Hepatocyte (in vitro differentiated cells): ENCODE results near the gene GBA3. TPM values are rescaled to one million over a fixed set of nuclear protein-coding genes. Genes with fewer than 3 reads are reported as not detected.

Source experiments
- DNase-seq: peaks from one replicate; pipeline ENCODE4 v3.0.0-alpha.2; 2016; ENCODE audit warnings: low spot score
- H2AFZ ChIP-seq: fragments of 200-600 bp; sonication (generic); 2 replicates; pipeline ENCODE4 v1.6.0; 2016; ENCODE audit warnings: antibody characterized with exemption, mild to moderate bottlenecking
- H3K27ac ChIP-seq: fragments of 200-600 bp; sonication (generic); 2 replicates; pipeline ENCODE4 v1.5.1; 2016; ENCODE audit warnings: mild to moderate bottlenecking
- H3K27me3 ChIP-seq: fragments of 200-600 bp; sonication (generic); 2 replicates; pipeline ENCODE4 v1.6.1; 2016
- H3K36me3 ChIP-seq: fragments of 200-600 bp; sonication (generic); replicated peaks from 2 replicates; pipeline ENCODE4 v1.5.1; 2016; ENCODE audit warnings: low read depth; ENCODE audit not compliant: insufficient read depth
- H3K4me1 ChIP-seq: fragments of 200-600 bp; sonication (generic); 2 replicates; pipeline ENCODE4 v1.5.1; 2016; ENCODE audit warnings: mild to moderate bottlenecking, moderate library complexity; ENCODE audit not compliant: insufficient read depth
- H3K4me2 ChIP-seq: fragments of 200-600 bp; sonication (generic); 2 replicates; pipeline ENCODE4 v1.6.0; 2016
- H3K4me3 ChIP-seq: fragments of 200-600 bp; sonication (generic); 2 replicates; pipeline ENCODE4 v1.5.1; 2016; ENCODE audit warnings: mild to moderate bottlenecking
- H3K79me2 ChIP-seq: fragments of 200-600 bp; sonication (generic); 2 replicates; pipeline ENCODE4 v1.6.0; 2017; ENCODE audit warnings: mild to moderate bottlenecking
- H3K9me2 ChIP-seq: fragments of 200-600 bp; sonication (generic); replicated peaks from 2 replicates; pipeline ENCODE4 v1.6.0; 2017; ENCODE audit warnings: mild to moderate bottlenecking; ENCODE audit not compliant: insufficient read depth
- H3K9me3 ChIP-seq: fragments of 200-600 bp; sonication (generic); 2 replicates; pipeline ENCODE4 v1.5.1; 2016; ENCODE audit warnings: low read depth, mild to moderate bottlenecking
- H4K20me1 ChIP-seq: fragments of 200-600 bp; sonication (generic); 2 replicates; pipeline ENCODE4 v1.6.0; 2016; ENCODE audit warnings: mild to moderate bottlenecking; ENCODE audit not compliant: insufficient read depth, poor library complexity, severe bottlenecking
- EZH2 ChIP-seq: fragments of 200-600 bp; sonication (generic); IDR thresholded peaks from 2 replicates; pipeline ENCODE4 v1.6.1; 2016; ENCODE audit warnings: antibody characterized with exemption, mild to moderate bottlenecking, borderline replicate concordance
- EZH2phosphoT487 ChIP-seq: fragments of 200-600 bp; sonication (generic); IDR thresholded peaks from one replicate; pipeline ENCODE4 v1.6.1; 2018; ENCODE audit warnings: antibody characterized with exemption, mild to moderate bottlenecking, low read depth, moderate library complexity; ENCODE audit not compliant: unreplicated experiment, severe bottlenecking
- WGBS: methylation state at CpG from one replicate; pipeline ENCODE4 v1.1.6; 2016; ENCODE audit warnings: low lambda C conversion rate; ENCODE audit errors: missing lambda C conversion rate; 5-methylcytosine and 5-hydroxymethylcytosine counted together
- polyA plus RNA-seq: library from polyadenylated mRNA; unstranded; fragments of >200 nt; fragmentation: Nextera tagmentation; extraction: Ambion mirVana; gene quantifications from 2 replicates; pipeline ENCODE4 v1.2.1, GENCODE V29; 2016
- total RNA-seq: library from RNA; depleted of rRNA; stranded (reverse); fragments of >200 nt; gene quantifications from 2 replicates; pipeline ENCODE4 v1.2.3, GENCODE V29; 2014
- TF ChIP-seq, protein P1 (sequence below): fragments of 200-600 bp; sonication (generic); IDR thresholded peaks from 2 replicates; pipeline ENCODE4 v1.5.1; 2016; ENCODE audit warnings: antibody characterized with exemption, mild to moderate bottlenecking; ENCODE audit not compliant: poor library complexity

The GBA3 gene
- total and polyA plus RNA-seq, 2 experiments from 2014 or later: 14.3 to 34.2 TPM

DNA sequence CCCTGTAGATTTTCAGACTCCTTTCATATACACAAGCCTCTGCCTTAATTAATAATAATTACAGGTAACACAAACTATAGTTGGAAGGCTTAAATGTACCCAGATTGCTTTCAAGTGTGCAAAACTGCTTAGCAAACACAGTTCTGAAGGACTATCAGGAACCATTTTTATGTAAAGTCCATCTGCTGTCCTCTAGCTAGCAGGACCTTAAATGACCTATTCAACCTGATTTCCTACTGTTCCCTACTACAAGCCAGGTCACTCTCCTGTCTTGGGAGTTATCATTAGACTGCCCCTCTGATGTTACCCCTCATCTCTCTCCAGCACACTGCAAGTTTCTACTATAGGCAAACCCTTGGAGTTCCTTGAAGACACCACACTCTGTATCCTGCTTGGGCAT, 157.3 kb downstream of the GBA3 start:
- no peak for TF ChIP-seq EZH2
- no peak for TF ChIP-seq EZH2phosphoT487
- TF ChIP-seq, protein P1, sequence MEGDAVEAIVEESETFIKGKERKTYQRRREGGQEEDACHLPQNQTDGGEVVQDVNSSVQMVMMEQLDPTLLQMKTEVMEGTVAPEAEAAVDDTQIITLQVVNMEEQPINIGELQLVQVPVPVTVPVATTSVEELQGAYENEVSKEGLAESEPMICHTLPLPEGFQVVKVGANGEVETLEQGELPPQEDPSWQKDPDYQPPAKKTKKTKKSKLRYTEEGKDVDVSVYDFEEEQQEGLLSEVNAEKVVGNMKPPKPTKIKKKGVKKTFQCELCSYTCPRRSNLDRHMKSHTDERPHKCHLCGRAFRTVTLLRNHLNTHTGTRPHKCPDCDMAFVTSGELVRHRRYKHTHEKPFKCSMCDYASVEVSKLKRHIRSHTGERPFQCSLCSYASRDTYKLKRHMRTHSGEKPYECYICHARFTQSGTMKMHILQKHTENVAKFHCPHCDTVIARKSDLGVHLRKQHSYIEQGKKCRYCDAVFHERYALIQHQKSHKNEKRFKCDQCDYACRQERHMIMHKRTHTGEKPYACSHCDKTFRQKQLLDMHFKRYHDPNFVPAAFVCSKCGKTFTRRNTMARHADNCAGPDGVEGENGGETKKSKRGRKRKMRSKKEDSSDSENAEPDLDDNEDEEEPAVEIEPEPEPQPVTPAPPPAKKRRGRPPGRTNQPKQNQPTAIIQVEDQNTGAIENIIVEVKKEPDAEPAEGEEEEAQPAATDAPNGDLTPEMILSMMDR: no peak
- H3K79me2 ChIP-seq: no peaks in the 10 kb centered on the region
- H4K20me1 ChIP-seq: no peaks in the 10 kb centered on the region
- no peaks in the 10 kb centered on the region for H3K4me1 ChIP-seq
- no peak overlapping the region for H3K4me2 ChIP-seq
- H3K9me2 ChIP-seq: no peaks in the 10 kb centered on the region
- no peak overlapping the region for H3K4me3 ChIP-seq
- no peak overlapping the region for H3K27ac ChIP-seq
- H2AFZ ChIP-seq: no peak overlapping the region
- H3K36me3 ChIP-seq: no peaks in the 10 kb centered on the region
- no peaks in the 10 kb centered on the region for H3K9me3 ChIP-seq
- H3K27me3 ChIP-seq: no peaks in the 10 kb centered on the region
- no peak for DNase-seq

DNA sequence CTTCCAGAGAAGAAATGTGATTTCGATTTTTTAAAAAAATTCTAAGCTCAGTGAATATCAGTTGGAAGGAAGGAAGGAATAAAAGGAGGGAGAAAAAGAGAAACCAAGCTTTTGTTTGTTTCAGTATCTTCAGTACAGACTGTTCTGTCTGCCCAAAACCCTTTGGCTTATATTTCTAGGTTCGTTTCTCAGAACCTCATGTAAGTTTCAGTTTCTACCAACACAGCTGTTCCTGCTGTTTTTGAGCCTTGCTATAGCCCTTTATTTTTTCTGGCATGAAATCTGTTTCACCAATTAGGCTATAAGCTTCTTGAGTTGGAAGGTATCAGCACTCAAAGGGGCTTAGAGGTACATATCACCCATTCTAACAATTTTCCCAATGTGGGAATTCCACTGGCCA, 157.9 kb downstream of the GBA3 start:
- Histone ChIP-seq H3K4me1 (no peaks in the 10 kb centered on the region), H3K27me3 (no peaks in the 10 kb centered on the region), H2AFZ (no peak overlapping the region), H3K79me2 (no peaks in the 10 kb centered on the region), H3K36me3 (no peaks in the 10 kb centered on the region), H3K27ac (no peak overlapping the region), H3K4me2 (no peak overlapping the region), H4K20me1 (no peaks in the 10 kb centered on the region), H3K4me3 (no peak overlapping the region), H3K9me2 (no peaks in the 10 kb centered on the region), H3K9me3 (no peaks in the 10 kb centered on the region)
- DNase-seq: no peak
- WGBS: 62% methylated on average over 2 of the region's 2 CpGs
- TF ChIP-seq EZH2phosphoT487: no peak
- TF ChIP-seq EZH2: no peak
- TF ChIP-seq, protein P1: no peak

DNA sequence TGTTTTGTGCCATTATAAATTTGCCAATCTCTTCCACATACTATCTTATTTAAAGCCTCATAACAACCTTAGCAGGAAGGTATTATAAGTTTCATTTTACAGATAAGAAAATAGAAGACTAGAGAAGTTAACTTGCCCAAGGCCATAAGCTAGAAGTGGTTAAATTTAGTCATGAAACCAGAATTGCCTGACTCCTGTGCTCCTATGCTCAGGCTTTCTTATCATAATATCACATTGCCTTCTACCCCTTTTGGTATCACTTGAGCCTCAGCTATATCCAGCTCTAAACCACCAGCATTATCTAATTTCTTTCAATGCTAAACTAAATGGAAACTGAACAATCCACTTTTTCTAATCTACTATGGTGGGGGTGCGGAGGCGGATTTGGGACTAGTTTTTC, 164.7 kb downstream of the GBA3 start:
- H3K36me3 ChIP-seq: no peaks in the 10 kb centered on the region
- H3K9me3 ChIP-seq: no peaks in the 10 kb centered on the region
- H3K9me2 ChIP-seq: no peaks in the 10 kb centered on the region
- H4K20me1 ChIP-seq: no peaks in the 10 kb centered on the region
- no peaks in the 10 kb centered on the region for H3K79me2 ChIP-seq
- no peak overlapping the region for H3K27ac ChIP-seq
- WGBS: 95% methylated on average over 2 of the region's 2 CpGs
- TF ChIP-seq EZH2 (no peak), EZH2phosphoT487 (no peak)
- TF ChIP-seq, protein P1: no peak
- no peaks in the 10 kb centered on the region for H3K4me1 ChIP-seq
- no peak overlapping the region for H3K4me3 ChIP-seq
- H3K4me2 ChIP-seq: no peak overlapping the region
- H3K27me3 ChIP-seq: no peaks in the 10 kb centered on the region
- H2AFZ ChIP-seq: no peak overlapping the region
- DNase-seq: no peak

DNA sequence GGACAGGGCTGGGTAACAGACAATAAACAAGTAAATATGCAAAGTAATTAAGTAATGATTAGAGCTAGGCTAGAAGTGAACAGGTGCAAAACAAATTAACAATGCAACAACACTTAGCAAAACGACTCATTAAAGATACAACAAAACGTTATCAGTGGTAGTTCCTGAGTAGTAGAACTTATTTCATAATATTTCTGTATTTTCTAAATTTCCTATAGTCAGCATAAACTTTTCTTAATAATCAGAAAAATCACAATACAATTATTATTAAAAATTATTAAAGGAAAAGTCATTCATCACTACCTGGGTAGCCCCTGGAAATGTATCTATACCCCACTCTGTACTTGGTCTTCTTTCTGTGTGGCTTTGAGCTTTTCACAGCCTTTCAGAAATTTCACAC, 166.6 kb downstream of the GBA3 start:
- H3K9me3 ChIP-seq: no peaks in the 10 kb centered on the region
- no peaks in the 10 kb centered on the region for H3K4me1 ChIP-seq
- DNase-seq: no peak
- no peak for TF ChIP-seq EZH2phosphoT487
- TF ChIP-seq EZH2: no peak
- TF ChIP-seq, protein P1: no peak
- no peaks in the 10 kb centered on the region for H3K9me2 ChIP-seq
- WGBS: 68% methylated on average over 2 of the region's 2 CpGs
- H3K79me2 ChIP-seq: no peaks in the 10 kb centered on the region
- H3K4me3 ChIP-seq: no peak overlapping the region
- no peak overlapping the region for H3K4me2 ChIP-seq
- H3K27me3 ChIP-seq: no peaks in the 10 kb centered on the region
- no peak overlapping the region for H3K27ac ChIP-seq
- H3K36me3 ChIP-seq: no peaks in the 10 kb centered on the region
- H4K20me1 ChIP-seq: no peaks in the 10 kb centered on the region
- no peak overlapping the region for H2AFZ ChIP-seq
